Measurements from ENCODE around the gene ABCC10. TPM values are rescaled to one million over a fixed set of nuclear protein-coding genes. Genes with fewer than 3 reads are reported as not detected.

Gene ABCC10
- total and polyA plus RNA-seq, 12 donors = 7.1 to 44.3 (median 10.9) TPM

DNA sequence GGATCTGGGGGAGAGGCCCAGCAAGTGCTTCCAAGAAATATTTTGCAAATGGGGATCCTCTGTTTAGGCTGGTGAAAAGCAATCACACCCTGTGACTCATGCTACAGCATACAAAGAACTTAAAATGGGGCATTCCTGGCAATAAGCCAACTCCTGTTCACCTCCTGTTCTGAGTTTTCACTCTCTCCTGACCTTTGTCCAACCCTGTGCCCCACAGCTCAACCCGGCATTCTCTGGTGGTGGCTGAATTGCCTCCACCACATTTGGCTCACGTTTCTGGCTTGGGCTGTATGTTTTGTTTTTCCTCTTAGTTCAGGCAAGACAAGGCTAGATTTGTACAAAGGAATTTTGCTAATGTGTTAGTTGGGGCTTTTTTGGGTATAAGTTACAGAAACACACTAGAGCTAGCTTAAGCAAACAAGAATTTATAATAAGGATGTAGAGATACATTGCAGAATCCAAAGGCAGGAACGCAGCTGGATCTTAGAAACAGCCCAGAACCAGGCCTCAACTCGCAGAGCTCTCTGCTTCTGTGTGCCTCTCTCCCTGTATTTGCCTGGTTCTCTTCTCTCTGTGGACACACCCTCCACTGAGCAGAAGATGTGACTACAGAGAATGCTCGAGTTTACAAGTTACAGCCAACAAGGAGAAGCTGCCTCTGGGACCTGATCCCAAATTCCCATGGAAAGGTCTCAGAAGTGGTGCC lies 9.4 kb downstream of the ABCC10 start:
- 46 to 48% methylated on average over 5 of the region's 5 CpGs for WGBS, 2 donors
- H3K4me3 ChIP-seq = no peak overlapping the region
- no peaks in the 10 kb centered on the region for H3K27me3 ChIP-seq
- TF ChIP-seq, protein P1, sequence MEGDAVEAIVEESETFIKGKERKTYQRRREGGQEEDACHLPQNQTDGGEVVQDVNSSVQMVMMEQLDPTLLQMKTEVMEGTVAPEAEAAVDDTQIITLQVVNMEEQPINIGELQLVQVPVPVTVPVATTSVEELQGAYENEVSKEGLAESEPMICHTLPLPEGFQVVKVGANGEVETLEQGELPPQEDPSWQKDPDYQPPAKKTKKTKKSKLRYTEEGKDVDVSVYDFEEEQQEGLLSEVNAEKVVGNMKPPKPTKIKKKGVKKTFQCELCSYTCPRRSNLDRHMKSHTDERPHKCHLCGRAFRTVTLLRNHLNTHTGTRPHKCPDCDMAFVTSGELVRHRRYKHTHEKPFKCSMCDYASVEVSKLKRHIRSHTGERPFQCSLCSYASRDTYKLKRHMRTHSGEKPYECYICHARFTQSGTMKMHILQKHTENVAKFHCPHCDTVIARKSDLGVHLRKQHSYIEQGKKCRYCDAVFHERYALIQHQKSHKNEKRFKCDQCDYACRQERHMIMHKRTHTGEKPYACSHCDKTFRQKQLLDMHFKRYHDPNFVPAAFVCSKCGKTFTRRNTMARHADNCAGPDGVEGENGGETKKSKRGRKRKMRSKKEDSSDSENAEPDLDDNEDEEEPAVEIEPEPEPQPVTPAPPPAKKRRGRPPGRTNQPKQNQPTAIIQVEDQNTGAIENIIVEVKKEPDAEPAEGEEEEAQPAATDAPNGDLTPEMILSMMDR (IDR thresholded peaks at IDR 0.05) = no peak
- H3K4me1 ChIP-seq = peaks cover 0 to 42% (median 24%) of the 10 kb centered on the region in 9 donors
- H3K9me3 ChIP-seq = no peaks in the 10 kb centered on the region
- intact Hi-C loops (cut with DNase I) = no loop called here
- ATAC-seq (peak in 6 of 8 donors; percentile 7 to 69 (median 55)), DNase-seq (no peak)
- peaks cover 0 to 92% (median 16%) of the 10 kb centered on the region in 9 donors for H3K36me3 ChIP-seq
- peak overlapping the region in 4 of 10 donors; percentile 7 to 42 (median 34) for H3K27ac ChIP-seq

DNA sequence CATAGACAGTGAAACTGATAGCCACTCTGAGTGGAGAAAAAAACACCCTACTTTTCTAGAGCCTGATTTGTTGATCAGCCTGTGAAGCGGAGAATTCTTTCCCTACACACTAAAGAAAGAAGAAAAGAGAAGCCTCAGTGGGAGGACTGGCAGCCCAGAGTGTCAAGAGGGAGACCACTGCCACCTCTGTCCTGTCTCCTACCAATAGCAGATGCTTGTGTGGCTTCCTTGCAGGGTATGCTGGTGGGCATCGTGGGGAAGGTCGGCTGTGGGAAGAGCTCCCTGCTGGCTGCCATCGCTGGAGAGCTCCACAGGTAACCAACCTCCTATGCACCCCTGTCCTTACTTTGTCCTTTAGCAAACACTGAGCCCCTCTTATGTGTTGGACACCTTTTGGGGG lies 10.4 kb downstream of the ABCC10 start:
- H3K27me3 ChIP-seq = no peaks in the 10 kb centered on the region
- TF ChIP-seq, protein P1 (IDR thresholded peaks at IDR 0.05) = no peak
- 72% methylated on average over 4 of the region's 4 CpGs for WGBS, 2 donors
- H3K27ac ChIP-seq = no peak overlapping the region
- intact Hi-C loops (cut with DNase I) = no loop called here
- DNase-seq (no peak), ATAC-seq (no peak)
- no peaks in the 10 kb centered on the region for H3K9me3 ChIP-seq
- peaks cover 0 to 42% (median 24%) of the 10 kb centered on the region in 9 donors for H3K4me1 ChIP-seq
- H3K36me3 ChIP-seq = peaks cover 0 to 92% (median 26%) of the 10 kb centered on the region in 9 donors
- no peak overlapping the region for H3K4me3 ChIP-seq

DNA sequence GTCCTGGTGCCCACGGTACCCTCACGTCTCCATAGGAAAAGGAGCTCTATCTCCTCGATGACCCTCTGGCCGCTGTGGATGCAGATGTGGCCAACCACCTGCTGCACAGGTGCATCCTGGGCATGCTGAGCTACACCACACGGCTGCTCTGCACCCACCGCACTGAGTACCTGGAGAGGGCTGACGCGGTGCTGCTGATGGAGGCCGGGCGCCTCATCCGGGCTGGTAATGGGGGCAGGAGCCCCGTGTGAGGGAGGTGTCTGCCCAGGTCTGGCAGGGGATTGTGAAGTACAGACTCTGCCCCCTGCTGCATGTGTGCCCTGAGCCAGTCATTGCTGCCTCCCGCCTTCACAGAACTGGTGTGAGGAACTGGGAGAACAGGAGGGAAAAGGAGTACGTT lies 15.6 kb downstream of the ABCC10 start:
- H3K27me3 ChIP-seq = no peaks in the 10 kb centered on the region
- no peak overlapping the region for H3K4me3 ChIP-seq
- H3K36me3 ChIP-seq = peaks cover 0 to 100% (median 63%) of the 10 kb centered on the region in 9 donors
- 93 to 94% methylated on average over 14 of the region's 14 CpGs for WGBS, 2 donors
- intact Hi-C loops (cut with DNase I) = no loop called here
- H3K9me3 ChIP-seq = no peaks in the 10 kb centered on the region
- TF ChIP-seq, protein P1 (IDR thresholded peaks at IDR 0.05) = no peak
- H3K4me1 ChIP-seq = no peaks in the 10 kb centered on the region
- ATAC-seq = no peak
- no peak for DNase-seq
- H3K27ac ChIP-seq = no peak overlapping the region

DNA sequence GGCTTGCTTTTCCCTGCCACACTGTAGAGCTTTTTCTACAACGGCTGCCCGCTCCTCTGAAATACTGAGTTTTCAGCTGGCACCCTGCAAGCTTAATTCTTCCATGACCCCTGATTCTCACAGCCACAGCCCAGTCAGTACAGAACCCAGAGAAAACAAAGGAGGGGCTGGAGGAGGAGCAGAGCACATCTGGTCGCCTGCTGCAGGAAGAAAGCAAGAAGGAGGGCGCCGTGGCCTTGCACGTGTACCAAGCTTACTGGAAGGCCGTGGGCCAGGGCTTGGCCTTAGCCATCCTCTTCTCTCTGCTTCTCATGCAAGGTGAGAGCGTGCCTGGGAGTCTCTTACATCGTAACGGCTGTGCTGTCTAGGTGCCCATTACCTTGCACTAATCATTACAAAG lies 16.7 kb downstream of the ABCC10 start:
- Histone ChIP-seq H3K27ac (no peak overlapping the region), H3K4me3 (no peak overlapping the region), H3K4me1 (no peaks in the 10 kb centered on the region), H3K27me3 (no peaks in the 10 kb centered on the region), H3K9me3 (no peaks in the 10 kb centered on the region), H3K36me3 (peaks cover 0 to 100% (median 68%) of the 10 kb centered on the region in 9 donors)
- no peak for DNase-seq
- TF ChIP-seq, protein P1 (IDR thresholded peaks at IDR 0.05) = no peak
- ATAC-seq = no peak
- intact Hi-C loops (cut with DNase I) = no loop called here
- 92% methylated on average over 10 of the region's 10 CpGs for WGBS, 2 donors

All from heart right ventricle (tissue), 16 donors.